K562 (cell line): Measurements from ENCODE around the gene CXCL16. TPM values are rescaled to one million over a fixed set of nuclear protein-coding genes. Genes with fewer than 3 reads are reported as not detected.

ENCODE experiments used
- ARNT ChIP-seq, 2 experiments: fragments of 450-650 bp; IDR thresholded peaks; 2 replicates each; pipeline ENCODE4 v1.6.1; 2016; ENCODE audit warnings: mild to moderate bottlenecking in 1 of 2
- CREB3L1 ChIP-seq: fragments of 450-650 bp; IDR thresholded peaks from 2 replicates; pipeline ENCODE4 v1.6.1; 2014; ENCODE audit warnings: low read depth, mild to moderate bottlenecking, moderate library complexity, borderline replicate concordance
- CTCF ChIP-seq, 3 experiments: IDR thresholded peaks in 2 of 3; conservative IDR thresholded peaks in 1 of 3; 2 replicates each; pipeline ENCODE4 v1.5.1; 2011 to 2012; ENCODE audit warnings: low read length in 3 of 3, mild to moderate bottlenecking in 3 of 3, control low read depth in 2 of 3, improper control_type of control experiment in 1 of 3, inconsistent platforms in 1 of 3, low read depth in 1 of 3, mixed read lengths in 1 of 3, moderate library complexity in 1 of 3; ENCODE audit not compliant: insufficient read depth in 2 of 3
- FOXA3 ChIP-seq, 2 experiments: fragments of 450-650 bp in 1 of 2; sonication (generic) in 1 of 2; formaldehyde crosslinking; IDR thresholded peaks in 1 of 2; conservative IDR thresholded peaks in 1 of 2; 2 replicates each; pipeline versions ENCODE4 v1.4.0 to v1.8.0; 2020 to 2022; ENCODE audit warnings: mild to moderate bottlenecking in 2 of 2, missing genetic modification reagents in 1 of 2
- HDAC2 ChIP-seq: fragments of 450-650 bp; IDR thresholded peaks from 2 replicates; pipeline ENCODE4 v1.6.1; 2016; ENCODE audit warnings: mild to moderate bottlenecking
- HOMEZ ChIP-seq: fragments of 250-450 bp; sonication (Bioruptor Pico); IDR thresholded peaks from 2 replicates; pipeline ENCODE4 v1.4.0; 2020; ENCODE audit warnings: mild to moderate bottlenecking, moderate library complexity
- IRF2 ChIP-seq: sonication (generic); formaldehyde crosslinking; IDR thresholded peaks from 2 replicates; pipeline ENCODE4 v1.8.1; 2022; ENCODE audit warnings: mild to moderate bottlenecking, missing genetic modification reagents
- KAT8 ChIP-seq: fragments of 450-650 bp; IDR thresholded peaks from 2 replicates; pipeline ENCODE4 v1.6.1; 2016; ENCODE audit warnings: low read depth, mild to moderate bottlenecking
- SAP30 ChIP-seq: fragments of 200-600 bp; sonication (generic); IDR thresholded peaks from 2 replicates; pipeline ENCODE4 v1.6.1; 2012; ENCODE audit warnings: borderline replicate concordance, low read depth, mild to moderate bottlenecking, moderate library complexity, low read length, control low read depth, inconsistent platforms; ENCODE audit not compliant: insufficient read depth, poor library complexity, severe bottlenecking
- SETDB1 ChIP-seq: IDR thresholded peaks from one replicate; pipeline ENCODE4 v1.6.1; 2012; ENCODE audit warnings: low read length, control low read depth, inconsistent platforms
- TCF3 ChIP-seq: sonication (generic); formaldehyde crosslinking; IDR thresholded peaks from 2 replicates; pipeline ENCODE4 v1.4.0; 2020; ENCODE audit warnings: mild to moderate bottlenecking, missing genetic modification reagents
- THRB ChIP-seq: fragments of 450-650 bp; formaldehyde crosslinking; conservative IDR thresholded peaks from 2 replicates; pipeline ENCODE4 v1.4.0; 2022; ENCODE audit warnings: mild to moderate bottlenecking, missing genetic modification characterization
- XRCC5 ChIP-seq: fragments of 200-400 bp; formaldehyde crosslinking; IDR thresholded peaks from 2 replicates; pipeline ENCODE4 v1.6.1; 2017; ENCODE audit warnings: low read depth, mild to moderate bottlenecking, low read length
- ZBTB49 ChIP-seq: sonication (generic); formaldehyde crosslinking; IDR thresholded peaks from 2 replicates; pipeline ENCODE4 v1.8.0; 2022; ENCODE audit warnings: missing genetic modification reagents, mild to moderate bottlenecking, borderline replicate concordance
- ZNF175 ChIP-seq: fragments of 200-800 bp; sonication (Bioruptor generic); IDR thresholded peaks from 2 replicates; pipeline ENCODE4 v1.6.1; 2016; ENCODE audit warnings: low read depth, mild to moderate bottlenecking, missing genetic modification characterization, missing compliant biosample characterization
- ZNF561 ChIP-seq: fragments of 450-650 bp; formaldehyde crosslinking; conservative IDR thresholded peaks from 2 replicates; pipeline ENCODE4 v1.4.0; 2020; ENCODE audit warnings: mild to moderate bottlenecking, moderate library complexity
- ZNF57 ChIP-seq: fragments of 450-650 bp; formaldehyde crosslinking; IDR thresholded peaks from 2 replicates; pipeline ENCODE4 v1.4.0; 2020; ENCODE audit warnings: mild to moderate bottlenecking, moderate library complexity
- polyA plus RNA-seq, 8 experiments: library from polyadenylated mRNA; depleted of rRNA in 4 of 8; stranded (reverse) in 5 of 8; unstranded in 3 of 8; fragments of >200 nt; fragmentation: Nextera tagmentation in 2 of 8; fragmentation: Illumina TruSeq in 1 of 8; extraction: Ambion mirVana in 2 of 8; extraction: Trizol in 1 of 8; gene quantifications; 2 replicates each; pipeline versions ENCODE4 v1.2.1 to v1.2.3, GENCODE V29; 2011 to 2014; ENCODE audit warnings: inconsistent platforms in 1 of 8, missing spikeins in 1 of 8
- total RNA-seq, 7 experiments: library from RNA; depleted of rRNA in 6 of 7; stranded (reverse); fragments of >200 nt in 6 of 7; fragmentation: Illumina TruSeq in 2 of 7; extraction: Trizol in 2 of 7; gene quantifications; 2 replicates each; pipeline versions ENCODE4 v1.2.1 to v1.2.3, GENCODE V29; 2011 to 2021; ENCODE audit warnings: low replicate concordance in 1 of 7

CXCL16 gene
- total and polyA plus RNA-seq, 9 of the 15 experiments (the other 6 are each of a cell fraction or from before 2014, with no cell fraction given) = 0.05 to 0.68 (median 0.22) TPM; not detected in 2

GRCh38 chr17:4721203-4722135, 18.3 kb downstream of the CXCL16 start (continued):
- TF ChIP-seq CTCF (IDR thresholded peaks at IDR 0.05 in 2 of 3, conservative IDR thresholded peaks at IDR 0.05 in 1 of 3; ENCODE audit: insufficient read depth in 2 of 3, low read depth in 1 of 3, low read length in 3 of 3) = no peak
- no peak for TF ChIP-seq IRF2 (CRISPR knock-in tag)
- TF ChIP-seq FOXA3 (CRISPR knock-in tag; conservative IDR thresholded peaks at IDR 0.05 in 1 of 2, IDR thresholded peaks at IDR 0.05 in 1 of 2) = peak; percentile 94 to 97
- TF ChIP-seq CREB3L1 = no peak
- no peak for TF ChIP-seq ZNF57 (CRISPR knock-in tag)
- no peak for TF ChIP-seq ZNF175 (CRISPR knock-in tag)
- TF ChIP-seq ARNT (IDR thresholded peaks at IDR 0.05) = peak in 1 of 2 experiments; percentile 57; a peak in 1 of 4 replicates
- no peak for TF ChIP-seq SAP30
- no peak for TF ChIP-seq KAT8
- TF ChIP-seq ZBTB49 (CRISPR knock-in tag) = no peak
- TF ChIP-seq ZNF561 (CRISPR knock-in tag) = no peak
- no peak for TF ChIP-seq XRCC5
- TF ChIP-seq TCF3 (CRISPR knock-in tag) = peak; percentile 89
- TF ChIP-seq HDAC2 = peak; percentile 83
- no peak for TF ChIP-seq HOMEZ (CRISPR knock-in tag)
- no peak for TF ChIP-seq THRB (CRISPR knock-in tag)
- no peak for TF ChIP-seq SETDB1
